Raji (cell line): ENCODE data around the gene MYDGF.

ENCODE experiments used
- POLR2A ChIP-seq: IDR thresholded peaks from 2 replicates; pipeline ENCODE4 v1.6.1; 2011; ENCODE audit warnings: low read depth, low read length, control low read depth; ENCODE audit not compliant: insufficient read depth

Gene MYDGF

GRCh38 chr19:4660181-4660791 lies 9.9 kb downstream of the MYDGF start:
- TF ChIP-seq POLR2A = no peak

- TF ChIP-seq POLR2A = no peak
Measured at GRCh38 chr19:4657835-4658234, 12.3 kb downstream of the MYDGF start.

GRCh38 chr19:4657262-4657661 lies 12.9 kb downstream of the MYDGF start:
- no peak for TF ChIP-seq POLR2A

- TF ChIP-seq POLR2A = no peak
Measured at GRCh38 chr19:4656102-4656501, 14.0 kb downstream of the MYDGF start.

GRCh38 chr19:4654437-4655361 lies 15.4 kb downstream of the MYDGF start:
- TF ChIP-seq POLR2A = no peak

- TF ChIP-seq POLR2A = no peak
Measured at GRCh38 chr19:4653793-4654436, 16.2 kb downstream of the MYDGF start.

- no peak for TF ChIP-seq POLR2A
Measured at GRCh38 chr19:4652075-4652474, 18.1 kb downstream of the MYDGF start.

- no peak for TF ChIP-seq POLR2A
Measured at GRCh38 chr19:4650159-4650558, 20.0 kb downstream of the MYDGF start.

GRCh38 chr19:4649392-4650047 lies 20.6 kb downstream of the MYDGF start:
- TF ChIP-seq POLR2A = no peak

GRCh38 chr19:4647676-4648644 lies 22.2 kb downstream of the MYDGF start:
- no peak for TF ChIP-seq POLR2A

GRCh38 chr19:4645718-4646117 lies 24.4 kb downstream of the MYDGF start:
- no peak for TF ChIP-seq POLR2A

- no peak for TF ChIP-seq POLR2A
Measured at GRCh38 chr19:4642625-4643024, 27.5 kb downstream of the MYDGF start.

GRCh38 chr19:4641132-4641531 lies 29.0 kb downstream of the MYDGF start:
- no peak for TF ChIP-seq POLR2A
